GM23338 (cell line): ENCODE data around the gene DUSP3. TPM values are rescaled to one million over a fixed set of nuclear protein-coding genes. Genes with fewer than 3 reads are reported as not detected.

Experiments used
- ATAC-seq: fragments of 200-7000 bp; cut with Tn5 transposase; 3 replicates; pipeline ENCODE4 v1.9.1; 2020
- DNase-seq: peaks from one replicate; pipeline ENCODE4 v3.0.0-alpha.2; 2015; ENCODE audit warnings: low spot score
- H2AFZ ChIP-seq: fragments of 200-600 bp; sonication (generic); 2 replicates; pipeline ENCODE4 v1.8.0; 2016; ENCODE audit warnings: antibody characterized with exemption, mild to moderate bottlenecking, moderate library complexity
- H3F3A ChIP-seq: fragments of 200-600 bp; sonication (generic); replicated peaks from 2 replicates; pipeline ENCODE4 v1.8.0; 2017; ENCODE audit warnings: antibody characterized with exemption, mixed run types, low read depth
- H3K27ac ChIP-seq: fragments of 200-600 bp; sonication (generic); 2 replicates; pipeline ENCODE4 v1.6.1; 2016; ENCODE audit warnings: low read depth
- H3K27me3 ChIP-seq: fragments of 200-600 bp; sonication (generic); 2 replicates; pipeline ENCODE4 v1.8.0; 2016; ENCODE audit warnings: mild to moderate bottlenecking, mixed run types, moderate library complexity; ENCODE audit not compliant: insufficient read depth
- H3K36me3 ChIP-seq: fragments of 200-600 bp; sonication (generic); 2 replicates; pipeline ENCODE4 v1.8.0; 2016; ENCODE audit warnings: mild to moderate bottlenecking; ENCODE audit not compliant: insufficient read depth
- H3K4me1 ChIP-seq: fragments of 200-600 bp; sonication (generic); 2 replicates; pipeline ENCODE4 v1.8.0; 2016; ENCODE audit warnings: mild to moderate bottlenecking, moderate library complexity; ENCODE audit not compliant: insufficient read depth
- H3K4me2 ChIP-seq: fragments of 200-600 bp; sonication (generic); 2 replicates; pipeline ENCODE4 v1.7.1; 2017; ENCODE audit warnings: mixed run types
- H3K4me3 ChIP-seq: fragments of 200-600 bp; sonication (generic); 2 replicates; pipeline ENCODE4 v1.6.1; 2016; ENCODE audit warnings: mixed run types
- H3K79me2 ChIP-seq: fragments of 200-600 bp; sonication (generic); replicated peaks from 2 replicates; pipeline ENCODE4 v1.8.0; 2017; ENCODE audit warnings: mild to moderate bottlenecking; ENCODE audit not compliant: insufficient read depth
- H3K9me2 ChIP-seq: fragments of 200-600 bp; sonication (generic); 2 replicates; pipeline ENCODE4 v1.8.0; 2017; ENCODE audit not compliant: insufficient read depth
- H4K20me1 ChIP-seq: fragments of 200-600 bp; sonication (generic); replicated peaks from 2 replicates; pipeline ENCODE4 v1.8.0; 2017; ENCODE audit warnings: mild to moderate bottlenecking; ENCODE audit not compliant: insufficient read depth
- H3K27ac Mint-ChIP-seq: 2 replicates; pipeline ENCODE4 v1.8.0; 2020; ENCODE audit warnings: inconsistent platforms, mild to moderate bottlenecking, moderate library complexity, mixed read lengths
- H3K27me3 Mint-ChIP-seq: 3 replicates; pipeline ENCODE4 v1.8.0; 2022; ENCODE audit warnings: low read depth, mild to moderate bottlenecking, moderate library complexity, mixed read lengths, inconsistent platforms; ENCODE audit not compliant: insufficient read depth, poor library complexity
- H3K36me3 Mint-ChIP-seq: 3 replicates; pipeline ENCODE4 v1.8.0; 2021; ENCODE audit warnings: low read depth, mild to moderate bottlenecking, inconsistent platforms, moderate library complexity, mixed read lengths
- H3K4me1 Mint-ChIP-seq: 3 replicates; pipeline ENCODE4 v1.8.0; 2020; ENCODE audit warnings: mild to moderate bottlenecking, inconsistent platforms, mixed read lengths
- H3K4me3 Mint-ChIP-seq: 3 replicates; pipeline ENCODE4 v1.8.0; 2021; ENCODE audit warnings: moderate library complexity, mild to moderate bottlenecking, inconsistent platforms, mixed read lengths
- H3K9me3 Mint-ChIP-seq: 3 replicates; pipeline ENCODE4 v1.8.0; 2020; ENCODE audit warnings: moderate library complexity, mild to moderate bottlenecking, inconsistent platforms, mixed read lengths
- CREB1 ChIP-seq: fragments of 250-450 bp; sonication (Bioruptor Pico); IDR thresholded peaks from 2 replicates; pipeline ENCODE4 v1.5.0; 2020; ENCODE audit warnings: low read depth, mild to moderate bottlenecking, moderate library complexity
- CTCF ChIP-seq, 2 experiments: fragments of 200-600 bp in 1 of 2; sonication (generic) in 1 of 2; conservative IDR thresholded peaks; 2 replicates each; pipeline versions ENCODE4 v1.5.1 to v1.6.1; 2016 to 2017; ENCODE audit warnings: antibody characterized with exemption in 2 of 2, low read depth in 2 of 2, mild to moderate bottlenecking in 2 of 2, moderate library complexity in 1 of 2
- ETS1 ChIP-seq: IDR thresholded peaks from 2 replicates; pipeline ENCODE4 v1.6.1; 2016; ENCODE audit warnings: antibody characterized with exemption
- EZH2 ChIP-seq: fragments of 200-600 bp; sonication (generic); IDR thresholded peaks from one replicate; pipeline ENCODE4 v1.8.0; 2017; ENCODE audit warnings: antibody characterized with exemption, mild to moderate bottlenecking, low read depth; ENCODE audit not compliant: unreplicated experiment
- EZH2phosphoT487 ChIP-seq: fragments of 200-600 bp; sonication (generic); IDR thresholded peaks from one replicate; pipeline ENCODE4 v1.8.1; 2018; ENCODE audit warnings: antibody characterized with exemption; ENCODE audit not compliant: unreplicated experiment
- JUNB ChIP-seq: IDR thresholded peaks from one replicate; pipeline ENCODE4 v1.6.1; 2016; ENCODE audit warnings: antibody characterized with exemption; ENCODE audit not compliant: unreplicated experiment
- NANOG ChIP-seq: IDR thresholded peaks from 2 replicates; pipeline ENCODE4 v1.6.1; 2016; ENCODE audit warnings: antibody characterized with exemption, borderline replicate concordance
- POLR2AphosphoS5 ChIP-seq: IDR thresholded peaks from 2 replicates; pipeline ENCODE4 v1.6.1; 2016; ENCODE audit warnings: antibody characterized with exemption, low read depth
- STAT1 ChIP-seq: IDR thresholded peaks from one replicate; pipeline ENCODE4 v1.6.1; 2016; ENCODE audit warnings: antibody characterized with exemption; ENCODE audit not compliant: unreplicated experiment
- ZNF114 ChIP-seq: fragments of 250-450 bp; sonication (Bioruptor Pico); IDR thresholded peaks from 2 replicates; pipeline ENCODE4 v1.5.0; 2020; ENCODE audit warnings: mild to moderate bottlenecking, moderate library complexity
- ZNF331 ChIP-seq: fragments of 250-450 bp; sonication (Bioruptor Pico); IDR thresholded peaks from 2 replicates; pipeline ENCODE4 v1.5.0; 2020; ENCODE audit warnings: low read depth, mild to moderate bottlenecking, moderate library complexity
- polyA plus RNA-seq: library from polyadenylated mRNA; unstranded; fragments of >200 nt; fragmentation: Nextera tagmentation; extraction: Ambion mirVana; gene quantifications from 2 replicates; pipeline ENCODE4 v1.2.1, GENCODE V29; 2016
- total RNA-seq: library from RNA; depleted of rRNA; stranded (reverse); fragments of >200 nt; shearing (Covaris generic); gene quantifications from 2 replicates; pipeline ENCODE4 v1.2.3, GENCODE V29; 2014
- TF ChIP-seq, protein P1 (sequence below): fragments of 250-450 bp; sonication (Bioruptor Pico); IDR thresholded peaks from 2 replicates; pipeline ENCODE4 v1.5.0; 2020; ENCODE audit warnings: mild to moderate bottlenecking, moderate library complexity
- TF ChIP-seq, protein P2 (sequence below): IDR thresholded peaks from one replicate; pipeline ENCODE4 v1.6.1; 2018; ENCODE audit warnings: antibody characterized with exemption; ENCODE audit not compliant: unreplicated experiment

The DUSP3 gene
- total and polyA plus RNA-seq, 2 experiments from 2014 or later, result 14.7 to 22.1 TPM

- H3K27ac Mint-ChIP-seq, result no peak overlapping the region
- H3K27me3 Mint-ChIP-seq, result peaks cover 2% of the 10 kb centered on the region
These were observed 37.9 kb upstream of the DUSP3 start for GRCh38 chr17:43816336-43817320.

More at GRCh38 chr17:43816336-43817320, 37.9 kb upstream of the DUSP3 start:
- no peaks in the 10 kb centered on the region for H3K36me3 ChIP-seq
- H3K4me1 ChIP-seq, result no peaks in the 10 kb centered on the region
- no peaks in the 10 kb centered on the region for H3K27me3 ChIP-seq
- H3K4me1 Mint-ChIP-seq, result peaks cover 6% of the 10 kb centered on the region
- no peaks in the 10 kb centered on the region for H3F3A ChIP-seq
- no peak for ATAC-seq
- no peak overlapping the region for H3K4me2 ChIP-seq
- no peaks in the 10 kb centered on the region for H3K9me2 ChIP-seq
- H3K4me3 Mint-ChIP-seq, result no peak overlapping the region
- no peak overlapping the region for H3K27ac ChIP-seq
- no peaks in the 10 kb centered on the region for H3K79me2 ChIP-seq
- H2AFZ ChIP-seq, result no peak overlapping the region
- H3K36me3 Mint-ChIP-seq, result no peaks in the 10 kb centered on the region; the same call in 2 of the 3 replicates
- H4K20me1 ChIP-seq, result no peaks in the 10 kb centered on the region
- no peaks in the 10 kb centered on the region for H3K9me3 Mint-ChIP-seq
- H3K4me3 ChIP-seq, result no peak overlapping the region
- DNase-seq, result no peak
- no peak for TF ChIP-seq JUNB
- no peak for TF ChIP-seq ZNF331 (CRISPR knock-in tag)
- no peak for TF ChIP-seq NANOG
- TF ChIP-seq POLR2AphosphoS5, result no peak
- TF ChIP-seq, protein P1, sequence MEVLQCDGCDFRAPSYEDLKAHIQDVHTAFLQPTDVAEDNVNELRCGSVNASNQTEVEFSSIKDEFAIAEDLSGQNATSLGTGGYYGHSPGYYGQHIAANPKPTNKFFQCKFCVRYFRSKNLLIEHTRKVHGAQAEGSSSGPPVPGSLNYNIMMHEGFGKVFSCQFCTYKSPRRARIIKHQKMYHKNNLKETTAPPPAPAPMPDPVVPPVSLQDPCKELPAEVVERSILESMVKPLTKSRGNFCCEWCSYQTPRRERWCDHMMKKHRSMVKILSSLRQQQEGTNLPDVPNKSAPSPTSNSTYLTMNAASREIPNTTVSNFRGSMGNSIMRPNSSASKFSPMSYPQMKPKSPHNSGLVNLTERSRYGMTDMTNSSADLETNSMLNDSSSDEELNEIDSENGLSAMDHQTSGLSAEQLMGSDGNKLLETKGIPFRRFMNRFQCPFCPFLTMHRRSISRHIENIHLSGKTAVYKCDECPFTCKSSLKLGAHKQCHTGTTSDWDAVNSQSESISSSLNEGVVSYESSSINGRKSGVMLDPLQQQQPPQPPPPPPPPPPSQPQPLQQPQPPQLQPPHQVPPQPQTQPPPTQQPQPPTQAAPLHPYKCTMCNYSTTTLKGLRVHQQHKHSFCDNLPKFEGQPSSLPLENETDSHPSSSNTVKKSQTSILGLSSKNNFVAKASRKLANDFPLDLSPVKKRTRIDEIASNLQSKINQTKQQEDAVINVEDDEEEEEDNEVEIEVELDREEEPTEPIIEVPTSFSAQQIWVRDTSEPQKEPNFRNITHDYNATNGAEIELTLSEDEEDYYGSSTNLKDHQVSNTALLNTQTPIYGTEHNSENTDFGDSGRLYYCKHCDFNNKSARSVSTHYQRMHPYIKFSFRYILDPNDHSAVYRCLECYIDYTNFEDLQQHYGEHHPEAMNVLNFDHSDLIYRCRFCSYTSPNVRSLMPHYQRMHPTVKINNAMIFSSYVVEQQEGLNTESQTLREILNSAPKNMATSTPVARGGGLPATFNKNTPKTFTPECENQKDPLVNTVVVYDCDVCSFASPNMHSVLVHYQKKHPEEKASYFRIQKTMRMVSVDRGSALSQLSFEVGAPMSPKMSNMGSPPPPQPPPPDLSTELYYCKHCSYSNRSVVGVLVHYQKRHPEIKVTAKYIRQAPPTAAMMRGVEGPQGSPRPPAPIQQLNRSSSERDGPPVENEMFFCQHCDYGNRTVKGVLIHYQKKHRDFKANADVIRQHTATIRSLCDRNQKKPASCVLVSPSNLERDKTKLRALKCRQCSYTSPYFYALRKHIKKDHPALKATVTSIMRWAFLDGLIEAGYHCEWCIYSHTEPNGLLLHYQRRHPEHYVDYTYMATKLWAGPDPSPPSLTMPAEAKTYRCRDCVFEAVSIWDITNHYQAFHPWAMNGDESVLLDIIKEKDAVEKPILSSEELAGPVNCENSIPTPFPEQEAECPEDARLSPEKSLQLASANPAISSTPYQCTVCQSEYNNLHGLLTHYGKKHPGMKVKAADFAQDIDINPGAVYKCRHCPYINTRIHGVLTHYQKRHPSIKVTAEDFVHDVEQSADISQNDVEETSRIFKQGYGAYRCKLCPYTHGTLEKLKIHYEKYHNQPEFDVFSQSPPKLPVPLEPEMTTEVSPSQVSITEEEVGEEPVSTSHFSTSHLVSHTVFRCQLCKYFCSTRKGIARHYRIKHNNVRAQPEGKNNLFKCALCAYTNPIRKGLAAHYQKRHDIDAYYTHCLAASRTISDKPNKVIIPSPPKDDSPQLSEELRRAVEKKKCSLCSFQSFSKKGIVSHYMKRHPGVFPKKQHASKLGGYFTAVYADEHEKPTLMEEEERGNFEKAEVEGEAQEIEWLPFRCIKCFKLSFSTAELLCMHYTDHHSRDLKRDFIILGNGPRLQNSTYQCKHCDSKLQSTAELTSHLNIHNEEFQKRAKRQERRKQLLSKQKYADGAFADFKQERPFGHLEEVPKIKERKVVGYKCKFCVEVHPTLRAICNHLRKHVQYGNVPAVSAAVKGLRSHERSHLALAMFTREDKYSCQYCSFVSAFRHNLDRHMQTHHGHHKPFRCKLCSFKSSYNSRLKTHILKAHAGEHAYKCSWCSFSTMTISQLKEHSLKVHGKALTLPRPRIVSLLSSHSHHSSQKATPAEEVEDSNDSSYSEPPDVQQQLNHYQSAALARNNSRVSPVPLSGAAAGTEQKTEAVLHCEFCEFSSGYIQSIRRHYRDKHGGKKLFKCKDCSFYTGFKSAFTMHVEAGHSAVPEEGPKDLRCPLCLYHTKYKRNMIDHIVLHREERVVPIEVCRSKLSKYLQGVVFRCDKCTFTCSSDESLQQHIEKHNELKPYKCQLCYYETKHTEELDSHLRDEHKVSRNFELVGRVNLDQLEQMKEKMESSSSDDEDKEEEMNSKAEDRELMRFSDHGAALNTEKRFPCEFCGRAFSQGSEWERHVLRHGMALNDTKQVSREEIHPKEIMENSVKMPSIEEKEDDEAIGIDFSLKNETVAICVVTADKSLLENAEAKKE (CRISPR knock-in tag), result no peak
- no peak for TF ChIP-seq CREB1
- TF ChIP-seq, protein P2, sequence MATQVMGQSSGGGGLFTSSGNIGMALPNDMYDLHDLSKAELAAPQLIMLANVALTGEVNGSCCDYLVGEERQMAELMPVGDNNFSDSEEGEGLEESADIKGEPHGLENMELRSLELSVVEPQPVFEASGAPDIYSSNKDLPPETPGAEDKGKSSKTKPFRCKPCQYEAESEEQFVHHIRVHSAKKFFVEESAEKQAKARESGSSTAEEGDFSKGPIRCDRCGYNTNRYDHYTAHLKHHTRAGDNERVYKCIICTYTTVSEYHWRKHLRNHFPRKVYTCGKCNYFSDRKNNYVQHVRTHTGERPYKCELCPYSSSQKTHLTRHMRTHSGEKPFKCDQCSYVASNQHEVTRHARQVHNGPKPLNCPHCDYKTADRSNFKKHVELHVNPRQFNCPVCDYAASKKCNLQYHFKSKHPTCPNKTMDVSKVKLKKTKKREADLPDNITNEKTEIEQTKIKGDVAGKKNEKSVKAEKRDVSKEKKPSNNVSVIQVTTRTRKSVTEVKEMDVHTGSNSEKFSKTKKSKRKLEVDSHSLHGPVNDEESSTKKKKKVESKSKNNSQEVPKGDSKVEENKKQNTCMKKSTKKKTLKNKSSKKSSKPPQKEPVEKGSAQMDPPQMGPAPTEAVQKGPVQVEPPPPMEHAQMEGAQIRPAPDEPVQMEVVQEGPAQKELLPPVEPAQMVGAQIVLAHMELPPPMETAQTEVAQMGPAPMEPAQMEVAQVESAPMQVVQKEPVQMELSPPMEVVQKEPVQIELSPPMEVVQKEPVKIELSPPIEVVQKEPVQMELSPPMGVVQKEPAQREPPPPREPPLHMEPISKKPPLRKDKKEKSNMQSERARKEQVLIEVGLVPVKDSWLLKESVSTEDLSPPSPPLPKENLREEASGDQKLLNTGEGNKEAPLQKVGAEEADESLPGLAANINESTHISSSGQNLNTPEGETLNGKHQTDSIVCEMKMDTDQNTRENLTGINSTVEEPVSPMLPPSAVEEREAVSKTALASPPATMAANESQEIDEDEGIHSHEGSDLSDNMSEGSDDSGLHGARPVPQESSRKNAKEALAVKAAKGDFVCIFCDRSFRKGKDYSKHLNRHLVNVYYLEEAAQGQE, result no peak
- no peak for TF ChIP-seq EZH2
- TF ChIP-seq STAT1, result no peak
- no peak for TF ChIP-seq CTCF (conservative IDR thresholded peaks at IDR 0.05; ENCODE audit: low read depth in 2 of 2)
- TF ChIP-seq EZH2phosphoT487, result no peak
- TF ChIP-seq ZNF114 (CRISPR knock-in tag), result no peak
- no peak for TF ChIP-seq ETS1
